BLaER1 treated with 17β-estradiol and CSF1 and Interleukin-3, amounts not matched to agents 10 nM and 100 nM (cell line): Measurements from ENCODE around the gene G0S2.

ENCODE experiments used
- H3K27ac ChIP-seq, 11 experiments: shearing (Covaris generic); formaldehyde crosslinking; 2 replicates each; pipeline ENCODE4 v1.8.1; 2022
- H3K27me3 ChIP-seq, 11 experiments: shearing (Covaris generic); formaldehyde crosslinking; 2 replicates each; pipeline ENCODE4 v1.8.1; 2022
- H3K36me3 ChIP-seq, 11 experiments: shearing (Covaris generic); formaldehyde crosslinking; 2 replicates each; pipeline ENCODE4 v1.8.1; 2022
- H3K4me1 ChIP-seq, 10 experiments: shearing (Covaris generic); formaldehyde crosslinking; 2 replicates each; pipeline ENCODE4 v1.8.1; 2022
- H3K4me2 ChIP-seq, 11 experiments: shearing (Covaris generic); formaldehyde crosslinking; 2 replicates each; pipeline ENCODE4 v1.8.1; 2022
- H3K4me3 ChIP-seq, 10 experiments: shearing (Covaris generic); formaldehyde crosslinking; 2 replicates each; pipeline ENCODE4 v1.8.1; 2022
- H3K9ac ChIP-seq, 11 experiments: shearing (Covaris generic); formaldehyde crosslinking; 2 replicates each; pipeline ENCODE4 v1.8.1; 2022
- H3K9me3 ChIP-seq, 11 experiments: shearing (Covaris generic); formaldehyde crosslinking; replicated peaks in 1 of 11; 2 replicates each; pipeline ENCODE4 v1.8.1; 2022
- H4K20me1 ChIP-seq, 11 experiments: shearing (Covaris generic); formaldehyde crosslinking; 2 replicates each; pipeline ENCODE4 v1.8.1; 2022
- Cebpa-rat ChIP-seq, 11 experiments: shearing (Covaris generic); IDR thresholded peaks; 2 replicates each; pipeline ENCODE4 v1.8.1; 2022

G0S2 gene

GRCh38 chr1:209662879-209663327 lies 12.3 kb upstream of the G0S2 start:
- Histone ChIP-seq H4K20me1 (no peaks in the 10 kb centered on the region), H3K4me3 (no peak overlapping the region), H3K4me2 (peak overlapping the region in 7 of 11 experiments; percentile 19 to 99 (median 95); a peak in 13 of 22 replicates), H3K9me3 (peaks cover 0 to 15% (median 0%) of the 10 kb centered on the region in 11 experiments; a peak in 4 of 22 replicates), H3K36me3 (no peaks in the 10 kb centered on the region), H3K4me1 (peaks cover 43 to 72% (median 55%) of the 10 kb centered on the region in 10 experiments), H3K27ac (peak overlapping the region in 1 of 11 experiments; percentile 92; a peak in 1 of 22 replicates), H3K9ac (no peak overlapping the region), H3K27me3 (no peaks in the 10 kb centered on the region)
- no peak for TF ChIP-seq Cebpa-rat (IDR thresholded peaks at IDR 0.05)

- Histone ChIP-seq H4K20me1 (no peaks in the 10 kb centered on the region), H3K27me3 (no peaks in the 10 kb centered on the region), H3K4me3 (no peak overlapping the region), H3K27ac (0 out of 22 replicates have a peak overlapping the region, but pooled peaks of 1 of the 11 experiments have one; percentile 10), H3K9me3 (peaks cover 0 to 15% (median 7%) of the 10 kb centered on the region in 11 experiments; a peak in 4 of 22 replicates), H3K4me2 (peak overlapping the region in 1 of 11 experiments; percentile 65; a peak in 3 of 22 replicates), H3K36me3 (no peaks in the 10 kb centered on the region), H3K4me1 (peaks cover 1 to 54% (median 26%) of the 10 kb centered on the region in 10 experiments; a peak in 18 of 20 replicates), H3K9ac (no peak overlapping the region)
- TF ChIP-seq Cebpa-rat (IDR thresholded peaks at IDR 0.05) = no peak
Observed at GRCh38 chr1:209667103-209667502, 8.1 kb upstream of the G0S2 start.

- Histone ChIP-seq H3K4me3 (no peak overlapping the region), H3K4me2 (peak overlapping the region in 7 of 11 experiments; percentile 4 to 65 (median 39); a peak in 12 of 22 replicates), H3K27me3 (no peaks in the 10 kb centered on the region), H3K9me3 (peaks cover 0 to 15% (median 7%) of the 10 kb centered on the region in 11 experiments; a peak in 4 of 22 replicates), H3K27ac (0 out of 22 replicates have a peak overlapping the region, but pooled peaks of 1 of the 11 experiments have one; percentile 10), H4K20me1 (no peaks in the 10 kb centered on the region), H3K9ac (no peak overlapping the region), H3K36me3 (no peaks in the 10 kb centered on the region), H3K4me1 (peaks cover 0 to 54% (median 22%) of the 10 kb centered on the region in 10 experiments; a peak in 14 of 20 replicates)
- TF ChIP-seq Cebpa-rat (IDR thresholded peaks at IDR 0.05) = no peak
Observed at GRCh38 chr1:209667708-209668107, 7.5 kb upstream of the G0S2 start.

GRCh38 chr1:209670441-209671082 lies 4.7 kb upstream of the G0S2 start:
- Histone ChIP-seq H3K4me1 (peaks cover 0 to 70% (median 41%) of the 10 kb centered on the region in 10 experiments; a peak in 16 of 20 replicates), H3K9me3 (peaks cover 0 to 19% (median 10%) of the 10 kb centered on the region in 11 experiments; a peak in 19 of 22 replicates), H4K20me1 (no peaks in the 10 kb centered on the region), H3K27me3 (peaks cover 1 to 19% (median 13%) of the 10 kb centered on the region in 11 experiments; a peak in 21 of 22 replicates), H3K27ac (no peak overlapping the region), H3K36me3 (no peaks in the 10 kb centered on the region), H3K4me3 (no peak overlapping the region), H3K4me2 (peak overlapping the region in 6 of 11 experiments; percentile 6 to 42 (median 35); a peak in 10 of 22 replicates), H3K9ac (no peak overlapping the region)
- no peak for TF ChIP-seq Cebpa-rat (IDR thresholded peaks at IDR 0.05)

DNA sequence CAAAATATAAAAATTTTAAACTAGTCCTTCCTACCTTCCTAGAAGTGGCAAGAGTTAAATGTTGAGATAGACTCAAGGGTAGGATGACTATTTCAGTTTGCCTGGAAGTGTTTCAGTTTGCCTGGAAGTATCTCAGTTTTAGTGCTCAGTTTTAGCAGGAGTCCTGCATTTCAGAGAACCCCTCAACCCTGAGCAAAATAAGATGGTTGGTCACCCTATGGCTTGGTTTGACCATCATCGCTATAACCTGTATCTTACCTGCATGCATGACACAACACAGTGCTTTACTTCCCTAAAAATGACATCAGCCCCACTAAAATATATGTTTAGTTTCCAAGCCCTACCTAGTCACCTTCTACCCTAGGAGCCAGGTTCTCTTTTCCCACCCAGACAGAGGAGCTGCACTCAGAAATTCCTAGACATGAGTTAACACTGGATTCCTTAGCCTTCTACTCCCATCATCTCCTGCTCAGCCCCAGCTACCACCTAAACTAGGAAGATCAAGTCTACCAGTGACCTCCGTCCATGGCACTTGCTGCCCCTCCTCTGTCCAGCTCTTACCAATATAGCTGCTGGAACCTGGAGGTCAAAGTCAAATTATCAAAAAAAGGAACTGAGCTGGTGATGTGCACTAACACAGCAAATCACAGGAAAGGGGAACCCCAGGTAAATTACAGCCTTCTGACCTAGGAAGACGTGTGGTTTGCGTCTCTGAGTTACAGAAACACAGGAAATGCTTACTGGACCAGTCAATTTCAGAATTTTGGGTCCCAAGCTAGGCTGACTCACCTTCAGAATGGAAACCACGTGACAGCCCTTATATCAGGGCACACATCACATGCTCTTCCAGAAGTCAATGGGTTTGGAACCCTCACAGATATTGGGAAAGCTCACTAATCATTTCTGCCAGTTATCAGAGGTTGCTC lies 2.2 kb upstream of the G0S2 start:
- Histone ChIP-seq H3K36me3 (no peaks in the 10 kb centered on the region), H3K9ac (peak overlapping the region in 2 of 11 experiments; percentile 29 to 40; a peak in 3 of 22 replicates), H3K27ac (peak overlapping the region in 4 of 11 experiments; percentile 16 to 76 (median 60); a peak in 7 of 22 replicates), H3K27me3 (peaks cover 12 to 36% (median 30%) of the 10 kb centered on the region in 11 experiments; a peak in 21 of 22 replicates), H3K4me2 (peak overlapping the region in 9 of 11 experiments; percentile 13 to 87 (median 73); a peak in 17 of 22 replicates), H3K4me3 (no peak overlapping the region), H3K9me3 (peaks cover 0 to 26% (median 16%) of the 10 kb centered on the region in 11 experiments; a peak in 19 of 22 replicates), H3K4me1 (peaks cover 0 to 66% (median 34%) of the 10 kb centered on the region in 10 experiments; a peak in 16 of 20 replicates), H4K20me1 (no peaks in the 10 kb centered on the region)
- TF ChIP-seq Cebpa-rat (IDR thresholded peaks at IDR 0.05) = no peak

- H4K20me1 ChIP-seq = no peaks in the 10 kb centered on the region
- H3K4me2 ChIP-seq = peak overlapping the region; percentile 8 to 87 (median 57); a peak in 17 of 22 replicates
- H3K9me3 ChIP-seq = peaks cover 0 to 26% (median 16%) of the 10 kb centered on the region in 11 experiments; a peak in 19 of 22 replicates
- no peak overlapping the region for H3K4me3 ChIP-seq
- peak overlapping the region in 5 of 11 experiments; percentile 12 to 76 (median 46); a peak in 8 of 22 replicates for H3K27ac ChIP-seq
- H3K4me1 ChIP-seq = peaks cover 0 to 58% (median 30%) of the 10 kb centered on the region in 10 experiments; a peak in 16 of 20 replicates
- H3K9ac ChIP-seq = peak overlapping the region in 2 of 11 experiments; percentile 39 to 40; a peak in 4 of 22 replicates
- H3K36me3 ChIP-seq = no peaks in the 10 kb centered on the region
- peaks cover 12 to 36% (median 30%) of the 10 kb centered on the region in 11 experiments; a peak in 21 of 22 replicates for H3K27me3 ChIP-seq
- peak in 6 of 11 experiments; percentile 19 to 58 (median 32); a peak in 3 of 22 replicates for TF ChIP-seq Cebpa-rat (IDR thresholded peaks at IDR 0.05)
Observed at GRCh38 chr1:209673631-209674417, 1.4 kb upstream of the G0S2 start.

GRCh38 chr1:209675565-209676154 lies 448 bp downstream of the G0S2 start:
- Histone ChIP-seq H3K4me3 (peak overlapping the region in 1 of 10 experiments; percentile 14; a peak in 2 of 20 replicates), H3K4me2 (peak overlapping the region in 5 of 11 experiments; percentile 73 to 87 (median 79); a peak in 9 of 22 replicates), H4K20me1 (no peaks in the 10 kb centered on the region), H3K27ac (no peak overlapping the region), H3K9me3 (peaks cover 0 to 26% (median 16%) of the 10 kb centered on the region in 11 experiments; a peak in 20 of 22 replicates), H3K27me3 (peaks cover 12 to 36% (median 30%) of the 10 kb centered on the region in 11 experiments; a peak in 21 of 22 replicates), H3K4me1 (peaks cover 0 to 53% (median 30%) of the 10 kb centered on the region in 10 experiments; a peak in 16 of 20 replicates), H3K9ac (no peak overlapping the region), H3K36me3 (no peaks in the 10 kb centered on the region)
- no peak for TF ChIP-seq Cebpa-rat (IDR thresholded peaks at IDR 0.05)
